ENCODE measurements around the gene CYB5A. TPM values are rescaled to one million over a fixed set of nuclear protein-coding genes. Genes with fewer than 3 reads are reported as not detected.

Gene CYB5A
- total RNA-seq, 1 experiment from 2014 or later, result 130 TPM

- H3K36me3 ChIP-seq (ENCODE audit: low read depth, low read length), result no peaks in the 10 kb centered on the region
- no peaks in the 10 kb centered on the region for H4K20me1 ChIP-seq (ENCODE audit: low read length)
- no peak for TF ChIP-seq CTCF (conservative IDR thresholded peaks at IDR 0.05; ENCODE audit: low read depth, low read length)
- H2AFZ ChIP-seq (ENCODE audit: low read length), result no peak overlapping the region
- POLR2A ChIA-PET (ENCODE audit: unreplicated experiment), result interaction anchor here (0.6 kb wide), 1 partner anchor 23 kb away, joined by 5 read pairs; no protein-coding TSS in a partner anchor
- no peak overlapping the region for H3K4me2 ChIP-seq (ENCODE audit: low read length)
- BruUV-seq (replicated peaks), result no TSS peak
- no peaks in the 10 kb centered on the region for H3K9me3 ChIP-seq (ENCODE audit: low read length)
- no peaks in the 10 kb centered on the region for H3K9me2 ChIP-seq (replicated peaks; ENCODE audit: low read length)
- ATAC-seq (no peak), DNase-seq (no peak)
- H3K4me1 ChIP-seq (ENCODE audit: insufficient read depth, low read length), result no peaks in the 10 kb centered on the region
- no peak overlapping the region for H3K9ac ChIP-seq (ENCODE audit: low read length)
- no peaks in the 10 kb centered on the region for H3F3A ChIP-seq (ENCODE audit: low read length, unreplicated experiment)
- no peak overlapping the region for H3K27ac ChIP-seq (ENCODE audit: low read length)
- CTCF ChIA-PET, result no interaction called here
- H3K79me2 ChIP-seq (ENCODE audit: low read length), result no peaks in the 10 kb centered on the region
- no peak overlapping the region for H3K4me3 ChIP-seq (ENCODE audit: low read length)
- intact Hi-C loops (cut with micrococcal nuclease), result loop anchor here (5.0 kb wide), 1 partner anchor 100 kb away; no protein-coding TSS in a partner anchor
- H3K27me3 ChIP-seq (ENCODE audit: low read length), result no peaks in the 10 kb centered on the region
Measured at GRCh38 chr18:74241970-74242369, 49.8 kb downstream of the CYB5A start.

- POLR2A ChIA-PET (ENCODE audit: unreplicated experiment), result interaction anchor here (0.6 kb wide), 1 partner anchor 22 kb away, joined by 5 read pairs; no protein-coding TSS in a partner anchor
- H3K4me2 ChIP-seq (ENCODE audit: low read length), result no peak overlapping the region
- no peaks in the 10 kb centered on the region for H3K79me2 ChIP-seq (ENCODE audit: low read length)
- H3K9ac ChIP-seq (ENCODE audit: low read length), result no peak overlapping the region
- intact Hi-C loops (cut with micrococcal nuclease), result loop anchor here (5.0 kb wide), 1 partner anchor 101 kb away; no protein-coding TSS in a partner anchor
- no peaks in the 10 kb centered on the region for H3K4me1 ChIP-seq (ENCODE audit: insufficient read depth, low read length)
- no peak for TF ChIP-seq EZH2 (IDR thresholded peaks at IDR 0.05; ENCODE audit: low read length, unreplicated experiment)
- TF ChIP-seq CTCF (conservative IDR thresholded peaks at IDR 0.05; ENCODE audit: low read depth, low read length), result no peak
- no peak for TF ChIP-seq EZH2phosphoT487 (IDR thresholded peaks at IDR 0.05; ENCODE audit: borderline replicate concordance, low read length)
- H3K27me3 ChIP-seq (ENCODE audit: low read length), result no peaks in the 10 kb centered on the region
- H2AFZ ChIP-seq (ENCODE audit: low read length), result no peak overlapping the region
- DNase-seq, result no peak
- H3K27ac ChIP-seq (ENCODE audit: low read length), result no peak overlapping the region
- CTCF ChIA-PET, result interaction anchor here (0.5 kb wide), 1 partner anchor 80 kb away, joined by 3 read pairs; no protein-coding TSS in a partner anchor
- no peaks in the 10 kb centered on the region for H3K9me3 ChIP-seq (ENCODE audit: low read length)
- no TSS peak for BruUV-seq (replicated peaks)
- no peaks in the 10 kb centered on the region for H3K36me3 ChIP-seq (ENCODE audit: low read depth, low read length)
- H3K9me2 ChIP-seq (replicated peaks; ENCODE audit: low read length), result no peaks in the 10 kb centered on the region
- no peak for ATAC-seq
- H4K20me1 ChIP-seq (ENCODE audit: low read length), result no peaks in the 10 kb centered on the region
- H3F3A ChIP-seq (ENCODE audit: low read length, unreplicated experiment), result no peaks in the 10 kb centered on the region
- no peak overlapping the region for H3K4me3 ChIP-seq (ENCODE audit: low read length)
Measured at GRCh38 chr18:74241426-74241825, 50.3 kb downstream of the CYB5A start.

GRCh38 chr18:74239567-74239966, 52.2 kb downstream of the CYB5A start:
- Histone ChIP-seq H3K4me1 (ENCODE audit: insufficient read depth, low read length) (peaks cover 11% of the 10 kb centered on the region), H4K20me1 (ENCODE audit: low read length) (no peaks in the 10 kb centered on the region), H3K9me2 (replicated peaks; ENCODE audit: low read length) (no peaks in the 10 kb centered on the region), H3K27me3 (ENCODE audit: low read length) (no peaks in the 10 kb centered on the region), H3K79me2 (ENCODE audit: low read length) (no peaks in the 10 kb centered on the region), H3K27ac (ENCODE audit: low read length) (no peak overlapping the region), H3K9ac (ENCODE audit: low read length) (no peak overlapping the region), H3F3A (ENCODE audit: low read length, unreplicated experiment) (no peaks in the 10 kb centered on the region), H3K4me3 (ENCODE audit: low read length) (no peak overlapping the region), H3K4me2 (ENCODE audit: low read length) (no peak overlapping the region), H3K36me3 (ENCODE audit: low read depth, low read length) (no peaks in the 10 kb centered on the region), H3K9me3 (ENCODE audit: low read length) (no peaks in the 10 kb centered on the region), H2AFZ (ENCODE audit: low read length) (no peak overlapping the region)
- DNase-seq, result no peak
- CTCF ChIA-PET, result no interaction called here
- POLR2A ChIA-PET (ENCODE audit: unreplicated experiment), result no interaction called here
- intact Hi-C loops (cut with micrococcal nuclease), result no loop called here
- no TSS peak for BruUV-seq (replicated peaks)
- TF ChIP-seq EZH2phosphoT487 (IDR thresholded peaks at IDR 0.05; ENCODE audit: borderline replicate concordance, low read length), result no peak
- no peak for TF ChIP-seq EZH2 (IDR thresholded peaks at IDR 0.05; ENCODE audit: low read length, unreplicated experiment)
- no peak for TF ChIP-seq CTCF (conservative IDR thresholded peaks at IDR 0.05; ENCODE audit: low read depth, low read length)
- ATAC-seq, result no peak
